ENCODE results near the gene COX10.

COX10 gene

GRCh38 chr17:14044702-14045101 lies 24.6 kb upstream of the COX10 start:
- Histone ChIP-seq H3K4me3 (no peak overlapping the region), H3K27ac (no peak overlapping the region)
- DNase-seq (ENCODE audit: low spot score), result no peak
- TF ChIP-seq CTCF (IDR thresholded peaks at IDR 0.05), result no peak

GRCh38 chr17:14046978-14047377 lies 22.3 kb upstream of the COX10 start:
- no peak overlapping the region for H3K4me3 ChIP-seq
- H3K27ac ChIP-seq, result no peak overlapping the region
- TF ChIP-seq CTCF (IDR thresholded peaks at IDR 0.05), result no peak
- DNase-seq (ENCODE audit: low spot score), result no peak

- no peak for DNase-seq (ENCODE audit: low spot score)
- no peak for TF ChIP-seq CTCF (IDR thresholded peaks at IDR 0.05)
- Histone ChIP-seq H3K4me3 (no peak overlapping the region), H3K27ac (no peak overlapping the region)
Observed at GRCh38 chr17:14047591-14047990, 21.7 kb upstream of the COX10 start.

- TF ChIP-seq CTCF (IDR thresholded peaks at IDR 0.05), result no peak
- Histone ChIP-seq H3K27ac (no peak overlapping the region), H3K4me3 (no peak overlapping the region)
- no peak for DNase-seq (ENCODE audit: low spot score)
Observed at GRCh38 chr17:14048169-14048568, 21.1 kb upstream of the COX10 start.

GRCh38 chr17:14050616-14051015 lies 18.7 kb upstream of the COX10 start:
- no peak overlapping the region for H3K4me3 ChIP-seq
- no peak overlapping the region for H3K27ac ChIP-seq
- TF ChIP-seq CTCF (IDR thresholded peaks at IDR 0.05), result no peak
- DNase-seq (ENCODE audit: low spot score), result no peak

- TF ChIP-seq CTCF (IDR thresholded peaks at IDR 0.05), result no peak
Observed at GRCh38 chr17:14051692-14052091, 17.6 kb upstream of the COX10 start.

GRCh38 chr17:14052886-14053615 lies 16.3 kb upstream of the COX10 start:
- DNase-seq (ENCODE audit: low spot score), result no peak
- Histone ChIP-seq H3K4me3 (no peak overlapping the region), H3K27ac (no peak overlapping the region)
- TF ChIP-seq CTCF (IDR thresholded peaks at IDR 0.05), result no peak

More at GRCh38 chr17:14051692-14052091, 17.6 kb upstream of the COX10 start:
- no peak overlapping the region for H3K27ac ChIP-seq
- H3K4me3 ChIP-seq, result no peak overlapping the region
- no peak for DNase-seq (ENCODE audit: low spot score)
